Small intestine (tissue), 7 donors: ENCODE results near the gene STXBP3. TPM values are rescaled to one million over a fixed set of nuclear protein-coding genes. Genes with fewer than 3 reads are reported as not detected.

ENCODE experiments used
- DNase-seq, 2 donors: peaks; one replicate each; pipeline versions ENCODE4 v3.0.0 to v3.0.0-alpha.2; 2013
- FAIRE-seq: peaks from 2 replicates; lab custom pipeline; 2012; peaks lifted over from hg19 to GRCh38; lab: Jason Lieb, UNC
- H3K27ac ChIP-seq, 3 donors: one replicate each; pipeline ENCODE4 v1.5.1; 2013; ENCODE audit warnings: low read length in 2 of 3, mild to moderate bottlenecking in 2 of 3, control low read depth in 1 of 3, inconsistent platforms in 1 of 3, low read depth in 1 of 3, moderate library complexity in 1 of 3
- H3K27me3 ChIP-seq, 3 donors: one replicate each; pipeline ENCODE4 v1.6.1; 2013; ENCODE audit warnings: low read length in 3 of 3, inconsistent platforms in 1 of 3; ENCODE audit not compliant: control insufficient read depth in 3 of 3, insufficient read depth in 3 of 3
- H3K36me3 ChIP-seq, 3 donors: one replicate each; pipeline ENCODE4 v1.6.1; 2013; ENCODE audit warnings: low read length in 3 of 3, inconsistent platforms in 1 of 3, low read depth in 1 of 3, mild to moderate bottlenecking in 1 of 3, moderate library complexity in 1 of 3; ENCODE audit not compliant: control insufficient read depth in 3 of 3, insufficient read depth in 2 of 3
- H3K4me1 ChIP-seq, 3 donors: one replicate each; pipeline ENCODE4 v1.6.1; 2013; ENCODE audit warnings: low read length in 2 of 3, inconsistent platforms in 1 of 3, low read depth in 1 of 3, mild to moderate bottlenecking in 1 of 3, moderate library complexity in 1 of 3; ENCODE audit not compliant: control insufficient read depth in 3 of 3, insufficient read depth in 2 of 3
- H3K4me3 ChIP-seq, 3 donors: one replicate each; pipeline ENCODE4 v1.5.1; 2013; ENCODE audit warnings: low read length in 3 of 3, control low read depth in 1 of 3, inconsistent platforms in 1 of 3, low read depth in 1 of 3, mild to moderate bottlenecking in 1 of 3, moderate library complexity in 1 of 3
- H3K9me3 ChIP-seq, 2 donors: one replicate each; pipeline ENCODE4 v1.6.1; 2013; ENCODE audit warnings: low read depth in 1 of 2, low read length in 1 of 2; ENCODE audit not compliant: control insufficient read depth in 2 of 2, insufficient read depth in 1 of 2
- WGBS, 3 donors: extraction: QIAGEN DNeasy Blood & Tissue Kit; methylation state at CpG; one replicate each; pipeline ENCODE4 v1.1.7; 2013; 5-methylcytosine and 5-hydroxymethylcytosine counted together
- polyA plus RNA-seq, 4 donors: library from polyadenylated mRNA; stranded (reverse) in 3 of 4; unstranded in 1 of 4; fragments of 200-250 nt in 3 of 4; fragments of 120-200 nt in 1 of 4; gene quantifications; one replicate each; pipeline versions ENCODE4 v1.2.1 to v1.2.3, GENCODE V29; 2013
- donor health status: healthy with polysubstance abuse.
- donor health status: control.
- donor health status: control.
- donor health status: Bipolar disorder and iron deficiency.
- donor health status: healthy.

Gene STXBP3
- polyA plus RNA-seq, 4 donors, result 29.1 to 54.6 (median 48.3) TPM

DNA sequence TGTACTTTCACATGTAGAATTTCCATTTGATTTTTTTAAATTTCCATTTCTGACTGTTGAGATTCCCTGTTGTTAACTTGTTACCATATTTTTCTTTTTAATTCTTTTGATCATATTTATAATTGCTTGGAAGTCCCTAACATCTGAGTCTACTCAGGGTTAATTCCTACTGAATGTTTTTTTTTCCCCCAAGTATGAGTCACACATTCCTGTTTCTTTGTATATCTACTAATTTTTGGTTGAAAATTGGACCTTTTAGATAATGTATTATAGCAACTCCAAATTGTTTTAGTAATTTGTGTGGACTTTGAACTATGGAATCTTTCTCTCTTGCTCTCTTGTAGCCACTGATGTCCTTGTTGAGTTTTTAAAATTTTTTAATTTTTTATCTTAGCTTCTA, 54.6 kb downstream of the STXBP3 start:
- H3K9me3 ChIP-seq, result no peaks in the 10 kb centered on the region
- peaks cover 10 to 29% (median 12%) of the 10 kb centered on the region in 3 donors for H3K36me3 ChIP-seq
- DNase-seq, result no peak
- no peaks in the 10 kb centered on the region for H3K27me3 ChIP-seq
- no peak overlapping the region for H3K27ac ChIP-seq
- FAIRE-seq, result no peak
- no peak overlapping the region for H3K4me3 ChIP-seq
- no peaks in the 10 kb centered on the region for H3K4me1 ChIP-seq

- Histone ChIP-seq H3K4me3 (no peak overlapping the region), H3K36me3 (peaks cover 6 to 26% (median 7%) of the 10 kb centered on the region in 3 donors), H3K4me1 (no peaks in the 10 kb centered on the region), H3K27ac (no peak overlapping the region), H3K27me3 (no peaks in the 10 kb centered on the region), H3K9me3 (no peaks in the 10 kb centered on the region)
- no peak for DNase-seq
- 95 to 96% (median 96%) methylated on average over 11 of the region's 11 CpGs for WGBS, 3 donors
- no peak for FAIRE-seq
These were observed 57.1 kb downstream of the STXBP3 start for GRCh38 chr1:108803548-108803947.

DNA sequence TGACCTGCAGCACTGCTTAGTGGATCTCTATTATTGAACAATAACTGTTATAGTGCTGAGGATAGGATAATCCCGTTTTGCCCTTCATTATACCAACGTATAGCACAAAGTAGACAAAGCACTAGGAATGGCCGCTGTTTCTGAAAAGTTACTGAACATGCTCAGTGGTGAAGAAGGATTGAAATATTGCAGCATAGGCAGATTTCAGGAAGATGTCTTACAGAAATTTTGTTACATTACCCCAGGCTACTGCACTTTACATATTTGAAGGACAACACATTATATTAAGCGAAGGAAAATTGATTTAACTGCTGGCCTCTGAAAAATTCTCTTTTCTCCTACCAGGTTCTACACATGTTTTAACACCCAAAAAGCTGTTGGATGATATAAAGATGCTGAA, 62.0 kb downstream of the STXBP3 start:
- no peak overlapping the region for H3K4me3 ChIP-seq
- FAIRE-seq, result no peak
- H3K36me3 ChIP-seq, result peaks cover 1 to 19% (median 3%) of the 10 kb centered on the region in 3 donors
- 90 to 94% (median 92%) methylated on average over 4 of the region's 4 CpGs for WGBS, 3 donors
- no peaks in the 10 kb centered on the region for H3K4me1 ChIP-seq
- DNase-seq, result no peak
- no peaks in the 10 kb centered on the region for H3K9me3 ChIP-seq
- no peaks in the 10 kb centered on the region for H3K27me3 ChIP-seq
- H3K27ac ChIP-seq, result no peak overlapping the region

DNA sequence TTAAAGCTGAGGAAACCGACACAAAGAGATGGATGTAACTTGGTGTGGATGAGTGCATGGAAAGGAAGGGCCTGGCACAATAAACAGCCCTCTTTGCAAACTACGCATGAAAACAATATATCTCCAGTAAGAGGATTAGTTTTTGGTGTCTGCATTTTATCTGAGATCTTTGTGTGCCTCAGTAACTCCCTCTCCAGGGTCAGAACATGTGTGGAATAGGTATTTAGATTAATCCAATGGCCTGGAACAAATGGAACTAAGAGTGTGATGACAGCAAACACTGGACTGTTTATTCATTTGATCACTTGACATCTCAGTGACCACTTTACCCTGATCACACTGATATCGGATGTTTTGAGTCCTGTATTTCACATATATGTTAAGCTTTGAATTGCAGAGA, 65.1 kb downstream of the STXBP3 start:
- no peaks in the 10 kb centered on the region for H3K9me3 ChIP-seq
- WGBS, 3 donors, result 90 to 98% (median 95%) methylated on average over 3 of the region's 3 CpGs
- no peaks in the 10 kb centered on the region for H3K27me3 ChIP-seq
- no peak overlapping the region for H3K4me3 ChIP-seq
- H3K4me1 ChIP-seq, result peaks cover 0 to 3% (median under 1%) of the 10 kb centered on the region in 3 donors
- H3K36me3 ChIP-seq, result peaks cover 0 to 9% (median 1%) of the 10 kb centered on the region in 3 donors
- FAIRE-seq (no peak), DNase-seq (no peak)
- H3K27ac ChIP-seq, result no peak overlapping the region

GRCh38 chr1:108813326-108813725, 66.9 kb downstream of the STXBP3 start:
- H3K4me1 ChIP-seq, result peaks cover 0 to 6% (median 3%) of the 10 kb centered on the region in 3 donors
- H3K27ac ChIP-seq, result no peak overlapping the region
- peaks cover 0 to 2% (median 1%) of the 10 kb centered on the region in 3 donors for H3K36me3 ChIP-seq
- H3K27me3 ChIP-seq, result no peaks in the 10 kb centered on the region
- FAIRE-seq (no peak), DNase-seq (no peak)
- no peaks in the 10 kb centered on the region for H3K9me3 ChIP-seq
- H3K4me3 ChIP-seq, result no peak overlapping the region
- 75 to 89% (median 88%) methylated on average over 2 of the region's 2 CpGs for WGBS, 3 donors

- no peak for FAIRE-seq
- peak in 1 of 2 donors; percentile 6 for DNase-seq
- WGBS, 3 donors, result 64 to 89% (median 82%) methylated on average over 4 of the region's 4 CpGs
These were observed 68.1 kb downstream of the STXBP3 start for GRCh38 chr1:108814343-108815125.

GRCh38 chr1:108815566-108815965, 69.1 kb downstream of the STXBP3 start:
- H3K27me3 ChIP-seq, result no peaks in the 10 kb centered on the region
- no peak for DNase-seq
- H3K36me3 ChIP-seq, result peaks cover 0 to 2% (median 0%) of the 10 kb centered on the region in 3 donors
- H3K4me3 ChIP-seq, result no peak overlapping the region
- H3K9me3 ChIP-seq, result no peaks in the 10 kb centered on the region
- H3K4me1 ChIP-seq, result peaks cover 0 to 6% (median 3%) of the 10 kb centered on the region in 3 donors
- FAIRE-seq, result no peak
- peak overlapping the region in 2 of 3 donors; percentile 42 to 69 for H3K27ac ChIP-seq

More at GRCh38 chr1:108814343-108815125, 68.1 kb downstream of the STXBP3 start:
- Histone ChIP-seq H3K27me3 (no peaks in the 10 kb centered on the region), H3K9me3 (no peaks in the 10 kb centered on the region), H3K27ac (peak overlapping the region in 1 of 3 donors; percentile 66), H3K4me1 (peaks cover 0 to 6% (median 3%) of the 10 kb centered on the region in 3 donors), H3K4me3 (no peak overlapping the region), H3K36me3 (peaks cover 0 to 2% (median 1%) of the 10 kb centered on the region in 3 donors)

- Histone ChIP-seq H3K36me3 (peaks cover 0 to under 1% (median 0%) of the 10 kb centered on the region in 3 donors), H3K9me3 (no peaks in the 10 kb centered on the region), H3K4me3 (no peak overlapping the region), H3K4me1 (peaks cover 0 to 6% (median 3%) of the 10 kb centered on the region in 3 donors), H3K27me3 (no peaks in the 10 kb centered on the region), H3K27ac (peak overlapping the region in 2 of 3 donors; percentile 42 to 94)
- WGBS, 3 donors, result 23 to 30% (median 27%) methylated on average over 12 of the region's 12 CpGs
- FAIRE-seq, result no peak
- DNase-seq, result peak; percentile 59 to 79
These were observed 69.8 kb downstream of the STXBP3 start for GRCh38 chr1:108816049-108816893.
